ENCODE data around the gene CREB3L1. TPM values are rescaled to one million over a fixed set of nuclear protein-coding genes. Genes with fewer than 3 reads are reported as not detected.

Gene CREB3L1
- total RNA-seq, 6 experiments from 2014 or later, result 282 to 328 (median 310) TPM

DNA sequence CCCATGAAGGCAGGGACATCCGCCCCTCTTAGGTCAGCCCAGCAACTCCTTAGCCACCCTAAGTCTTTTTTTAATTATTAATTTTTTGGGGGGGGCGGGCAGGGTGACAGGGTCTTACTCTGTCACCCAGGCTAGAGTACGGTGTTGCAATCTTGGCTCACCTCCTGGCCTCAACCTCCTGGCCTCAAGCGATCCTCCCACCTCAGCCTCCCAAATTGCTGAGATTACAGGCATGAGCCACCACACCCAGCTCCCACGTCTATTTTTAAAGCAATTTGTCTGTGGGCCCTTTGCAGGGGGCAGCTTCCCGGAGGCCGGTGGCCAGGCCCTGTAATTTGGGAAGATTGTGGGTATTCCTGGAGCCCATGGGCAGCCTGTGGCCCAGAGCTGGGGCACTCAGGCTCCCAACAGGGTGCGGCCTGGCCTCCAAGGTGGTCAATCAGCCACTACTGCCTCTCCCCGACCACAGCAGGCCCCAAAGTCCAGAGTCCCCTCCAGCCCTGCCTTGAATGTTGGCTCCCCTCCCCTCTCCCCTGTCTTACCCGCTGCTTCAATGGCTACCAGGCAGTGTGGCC is 27.2 kb downstream of the CREB3L1 start:
- DNase-seq, result no peak
- H3K4me1 Mint-ChIP-seq (ENCODE audit: low read depth), result peaks cover 35% of the 10 kb centered on the region
- H3K27me3 Mint-ChIP-seq (ENCODE audit: insufficient read depth), result no peaks in the 10 kb centered on the region; the same call in 1 of the 2 replicates
- H3K27ac Mint-ChIP-seq, result peak overlapping the region; percentile 86
- TF ChIP-seq, protein P1, sequence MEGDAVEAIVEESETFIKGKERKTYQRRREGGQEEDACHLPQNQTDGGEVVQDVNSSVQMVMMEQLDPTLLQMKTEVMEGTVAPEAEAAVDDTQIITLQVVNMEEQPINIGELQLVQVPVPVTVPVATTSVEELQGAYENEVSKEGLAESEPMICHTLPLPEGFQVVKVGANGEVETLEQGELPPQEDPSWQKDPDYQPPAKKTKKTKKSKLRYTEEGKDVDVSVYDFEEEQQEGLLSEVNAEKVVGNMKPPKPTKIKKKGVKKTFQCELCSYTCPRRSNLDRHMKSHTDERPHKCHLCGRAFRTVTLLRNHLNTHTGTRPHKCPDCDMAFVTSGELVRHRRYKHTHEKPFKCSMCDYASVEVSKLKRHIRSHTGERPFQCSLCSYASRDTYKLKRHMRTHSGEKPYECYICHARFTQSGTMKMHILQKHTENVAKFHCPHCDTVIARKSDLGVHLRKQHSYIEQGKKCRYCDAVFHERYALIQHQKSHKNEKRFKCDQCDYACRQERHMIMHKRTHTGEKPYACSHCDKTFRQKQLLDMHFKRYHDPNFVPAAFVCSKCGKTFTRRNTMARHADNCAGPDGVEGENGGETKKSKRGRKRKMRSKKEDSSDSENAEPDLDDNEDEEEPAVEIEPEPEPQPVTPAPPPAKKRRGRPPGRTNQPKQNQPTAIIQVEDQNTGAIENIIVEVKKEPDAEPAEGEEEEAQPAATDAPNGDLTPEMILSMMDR (IDR thresholded peaks at IDR 0.05), result no peak
- H3K4me3 Mint-ChIP-seq, result no peak overlapping the region
- H3K9me3 Mint-ChIP-seq, result no peaks in the 10 kb centered on the region
- peaks cover 28% of the 10 kb centered on the region for H3K36me3 Mint-ChIP-seq (ENCODE audit: low read depth)

DNA sequence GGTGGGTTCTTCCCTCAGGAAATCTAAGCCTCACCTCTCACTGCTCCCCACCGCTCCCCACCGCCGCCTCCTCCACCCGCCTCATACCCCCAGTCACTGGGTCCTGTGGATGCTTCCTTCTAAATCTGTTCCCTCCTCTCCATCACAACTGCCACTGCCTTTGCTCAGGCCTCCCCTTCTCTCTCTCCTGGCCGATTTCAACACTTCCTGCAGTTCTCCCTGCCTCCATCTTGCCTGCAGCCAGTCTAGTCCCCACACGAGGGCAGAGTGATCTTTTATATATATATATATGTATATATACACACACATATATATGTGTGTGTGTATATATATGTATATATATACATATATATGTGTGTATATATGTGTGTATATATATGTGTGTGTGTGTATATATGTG is 27.8 kb downstream of the CREB3L1 start:
- DNase-seq, result peak; percentile 35
- H3K27me3 Mint-ChIP-seq (ENCODE audit: insufficient read depth), result no peaks in the 10 kb centered on the region; the same call in 1 of the 2 replicates
- H3K27ac Mint-ChIP-seq, result peak overlapping the region; percentile 86
- H3K4me1 Mint-ChIP-seq (ENCODE audit: low read depth), result peaks cover 35% of the 10 kb centered on the region
- H3K36me3 Mint-ChIP-seq (ENCODE audit: low read depth), result peaks cover 27% of the 10 kb centered on the region
- TF ChIP-seq, protein P1 (IDR thresholded peaks at IDR 0.05), result peak; percentile 7; the same call in 1 of the 2 replicates
- H3K4me3 Mint-ChIP-seq, result no peak overlapping the region
- H3K9me3 Mint-ChIP-seq, result no peaks in the 10 kb centered on the region

DNA sequence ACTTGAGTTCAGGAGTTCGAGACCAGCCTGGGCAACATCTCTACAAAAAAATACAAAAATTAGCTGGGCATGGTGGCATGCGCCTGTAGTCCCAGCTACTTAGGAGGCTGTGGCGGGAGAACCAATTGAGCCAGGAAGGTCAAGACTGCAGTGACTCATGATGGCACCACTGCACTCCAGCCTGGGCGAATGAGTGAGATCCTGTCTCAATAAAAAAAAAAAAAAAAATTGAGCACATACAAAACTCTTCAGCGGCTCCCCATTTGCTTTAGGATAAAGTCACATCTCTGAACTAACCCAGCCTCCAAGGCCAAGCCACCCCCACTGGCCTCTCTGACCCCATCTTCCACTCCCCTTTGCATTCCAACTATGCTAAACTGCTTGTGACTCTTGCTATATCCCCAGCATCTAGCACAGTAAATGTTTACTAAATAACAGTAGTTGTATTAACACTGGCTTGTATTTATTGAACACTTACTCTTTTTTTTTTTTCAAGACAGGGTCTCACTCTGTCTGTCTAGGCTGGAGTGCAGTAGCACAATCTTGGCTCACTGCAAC is 28.9 kb downstream of the CREB3L1 start:
- peak; percentile 45 for DNase-seq
- Mint-ChIP-seq H3K4me1 (ENCODE audit: low read depth) (peaks cover 38% of the 10 kb centered on the region), H3K36me3 (ENCODE audit: low read depth) (peaks cover 27% of the 10 kb centered on the region), H3K27me3 (ENCODE audit: insufficient read depth) (no peaks in the 10 kb centered on the region; the same call in 1 of the 2 replicates), H3K9me3 (no peaks in the 10 kb centered on the region), H3K27ac (peak overlapping the region; percentile 55), H3K4me3 (no peak overlapping the region)
- TF ChIP-seq, protein P1 (IDR thresholded peaks at IDR 0.05), result no peak

DNA sequence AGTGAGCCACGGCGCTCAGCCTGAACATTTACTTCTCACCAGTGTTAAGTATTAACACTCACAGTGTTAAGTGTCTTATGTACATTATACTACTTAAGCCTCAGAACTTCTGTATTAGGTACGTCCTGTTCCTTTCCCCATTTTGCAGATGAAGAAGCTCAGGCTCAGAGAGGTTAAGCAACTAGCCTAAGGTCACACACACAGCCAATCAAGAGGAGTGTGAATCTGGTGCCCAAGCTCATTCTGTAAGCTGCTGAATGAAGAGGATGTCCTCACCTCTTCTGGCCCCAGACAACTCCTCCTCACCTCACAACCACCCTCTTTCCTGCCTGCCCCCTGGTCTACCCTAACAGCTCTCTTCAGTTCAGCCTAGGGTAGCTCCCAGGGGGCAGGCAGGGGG is 29.9 kb downstream of the CREB3L1 start:
- no peak overlapping the region for H3K4me3 Mint-ChIP-seq
- peaks cover 1% of the 10 kb centered on the region for H3K27me3 Mint-ChIP-seq (ENCODE audit: insufficient read depth)
- no peak for DNase-seq
- no peaks in the 10 kb centered on the region for H3K9me3 Mint-ChIP-seq
- peak overlapping the region; percentile 55 for H3K27ac Mint-ChIP-seq
- H3K4me1 Mint-ChIP-seq (ENCODE audit: low read depth), result peaks cover 38% of the 10 kb centered on the region
- H3K36me3 Mint-ChIP-seq (ENCODE audit: low read depth), result peaks cover 28% of the 10 kb centered on the region
- TF ChIP-seq, protein P1 (IDR thresholded peaks at IDR 0.05), result no peak

DNA sequence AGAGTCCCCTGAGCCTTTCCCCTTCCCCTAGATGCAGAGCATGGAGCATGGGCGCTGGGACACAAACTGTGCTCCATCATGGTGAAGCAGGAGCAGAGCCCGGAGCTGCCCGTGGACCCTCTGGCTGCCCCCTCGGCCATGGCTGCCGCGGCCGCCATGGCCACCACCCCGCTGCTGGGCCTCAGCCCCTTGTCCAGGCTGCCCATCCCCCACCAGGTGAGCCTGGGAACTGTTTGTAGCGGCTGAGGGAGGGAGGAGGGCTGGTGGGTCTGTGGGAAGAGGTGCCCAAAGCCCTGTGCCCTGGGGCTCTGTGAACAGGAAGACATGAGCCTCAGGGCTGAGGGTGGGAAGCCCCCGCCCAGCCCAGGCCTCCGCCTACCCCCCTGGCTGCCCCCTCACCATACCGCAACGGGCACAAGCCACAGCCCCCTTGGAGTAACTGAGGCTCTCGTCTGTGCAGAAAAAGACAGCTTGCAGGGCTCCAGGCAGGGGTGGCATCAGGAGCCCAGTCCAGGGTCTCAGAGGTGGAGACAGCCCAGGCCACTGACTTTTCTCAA is 30.4 kb downstream of the CREB3L1 start:
- TF ChIP-seq, protein P1 (IDR thresholded peaks at IDR 0.05), result no peak
- no peak overlapping the region for H3K4me3 Mint-ChIP-seq
- no peak overlapping the region for H3K27ac Mint-ChIP-seq
- H3K9me3 Mint-ChIP-seq, result no peaks in the 10 kb centered on the region
- H3K27me3 Mint-ChIP-seq (ENCODE audit: insufficient read depth), result peaks cover 2% of the 10 kb centered on the region
- no peak for DNase-seq
- peaks cover 38% of the 10 kb centered on the region for H3K4me1 Mint-ChIP-seq (ENCODE audit: low read depth)
- peaks cover 27% of the 10 kb centered on the region for H3K36me3 Mint-ChIP-seq (ENCODE audit: low read depth)

All from HFFc6 (cell line).